Measurements from ENCODE around the gene MFRP. TPM values are rescaled to one million over a fixed set of nuclear protein-coding genes. Genes with fewer than 3 reads are reported as not detected.

The MFRP gene
- total and polyA plus RNA-seq, 9 of the 15 experiments (the other 6 are each of a cell fraction or from before 2014, with no cell fraction given), result not detected

DNA sequence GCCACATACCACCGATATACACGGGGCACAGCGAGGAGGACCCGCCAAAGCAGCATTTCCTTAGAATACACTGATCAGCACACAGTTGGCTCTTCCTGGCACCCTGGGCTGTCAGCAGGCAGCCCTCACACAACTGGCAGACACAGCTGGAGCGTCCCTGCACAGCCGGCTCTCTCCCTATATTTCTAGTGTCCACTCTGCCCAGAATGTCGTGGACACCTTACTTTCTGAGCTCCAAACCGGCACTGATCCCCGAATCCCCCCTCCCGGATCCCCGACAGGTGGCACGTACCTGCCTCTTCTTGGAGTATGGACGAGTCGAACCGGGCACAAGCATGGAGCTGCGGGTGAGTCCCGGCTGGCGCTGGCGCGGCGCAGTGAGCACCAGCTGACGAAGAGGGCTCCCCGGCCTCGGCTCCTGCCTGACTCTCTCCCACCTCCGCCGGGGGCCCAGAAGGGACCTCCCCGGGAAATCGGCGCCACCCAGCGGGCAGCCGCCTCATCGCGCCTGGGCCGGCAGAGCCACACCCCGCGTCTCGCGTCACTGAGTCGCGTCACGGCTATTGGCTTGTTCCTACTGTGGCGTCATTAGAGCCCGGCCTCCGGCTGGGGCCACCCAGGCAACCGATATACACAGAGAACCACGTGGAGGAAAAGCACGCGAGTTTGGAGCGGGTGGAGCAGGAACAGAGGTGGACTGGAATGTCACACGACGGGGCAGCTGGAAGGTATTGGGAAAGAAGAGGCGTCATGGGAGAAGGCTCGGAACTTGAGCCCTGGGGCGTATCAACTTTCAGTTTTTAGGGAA, 34.9 kb upstream of the MFRP start, which contains the start of gene USP2 (continued):
- peak; percentile 72; the same call in 1 of the 2 replicates for TF ChIP-seq NBN (IDR thresholded peaks at IDR 0.05; ENCODE audit: low read depth)
- no peak for TF ChIP-seq ERF (CRISPR knock-in tag; IDR thresholded peaks at IDR 0.05)
- no peak for TF ChIP-seq ZNF780A (CRISPR knock-in tag; IDR thresholded peaks at IDR 0.05)
- TF ChIP-seq HIVEP1 (CRISPR knock-in tag; IDR thresholded peaks at IDR 0.05), result peak; percentile 62; the same call in 1 of the 2 replicates
- TF ChIP-seq BRF1 (IDR thresholded peaks at IDR 0.05; ENCODE audit: borderline replicate concordance, extremely low read depth, insufficient read length), result no peak
- TF ChIP-seq ZNF175 (CRISPR knock-in tag; IDR thresholded peaks at IDR 0.05; ENCODE audit: low read depth), result peak; percentile 72; the same call in 1 of the 2 replicates
- no peak for TF ChIP-seq OTX1 (CRISPR knock-in tag; IDR thresholded peaks at IDR 0.05)
- TF ChIP-seq ZBTB7A (IDR thresholded peaks at IDR 0.05; ENCODE audit: borderline replicate concordance, control insufficient read depth, low read depth, low read length), result peak; percentile 91
- TF ChIP-seq TAF9B (IDR thresholded peaks at IDR 0.05; ENCODE audit: partially characterized antibody), result peak; percentile 15
- TF ChIP-seq XRCC3 (IDR thresholded peaks at IDR 0.05), result no peak
- 0 out of 2 replicates have a peak, but pooled peaks have one; percentile 21 for TF ChIP-seq CBFB (CRISPR knock-in tag; IDR thresholded peaks at IDR 0.05)
- no peak for TF ChIP-seq ZNF445 (CRISPR knock-in tag; IDR thresholded peaks at IDR 0.05; ENCODE audit: low read depth)
- no peak for TF ChIP-seq POLR2B (IDR thresholded peaks at IDR 0.05; ENCODE audit: low read depth, partially characterized antibody)
- no peak for TF ChIP-seq ZNF512 (tag; IDR thresholded peaks at IDR 0.05)
- TF ChIP-seq HMG20A (CRISPR knock-in tag; conservative IDR thresholded peaks at IDR 0.05), result no peak
- TF ChIP-seq ZNF384 (IDR thresholded peaks at IDR 0.05; ENCODE audit: low read depth, low read length), result 0 out of 2 replicates have a peak, but pooled peaks have one; percentile 23
- TF ChIP-seq ATF3 (IDR thresholded peaks at IDR 0.05), result peak; percentile 55
- peak; percentile 42; the same call in 1 of the 2 replicates for TF ChIP-seq ATF3 (CRISPR knock-in tag; conservative IDR thresholded peaks at IDR 0.05)
- no peak for TF ChIP-seq IFI16 (CRISPR knock-in tag; IDR thresholded peaks at IDR 0.05)

All from K562 (cell line).